HCT116 (cell line): Measurements from ENCODE around the gene CHST10. TPM values are rescaled to one million over a fixed set of nuclear protein-coding genes. Genes with fewer than 3 reads are reported as not detected.
"Not testable (repeated sequence)": the region's sequence is repeated elsewhere in the genome, so short reads cannot be mapped to it uniquely, and the experiment has no call there.

Experiments
- ATAC-seq: fragments of 200-7000 bp; cut with Tn5 transposase; 2 replicates; pipeline ENCODE4 v1.9.1; 2020; ENCODE audit warnings: mild to moderate bottlenecking, moderate library complexity
- BruUV-seq: library from RNA; stranded (reverse); fragments of 400-500 nt; replicated peaks from 2 replicates; lab custom pipeline; 2021; lab: Mats Ljungman, UMichigan
- CTCF ChIA-PET: fragments of 300-600 bp; sonication (Branson Sonifier 250); formaldehyde crosslinking; loops from one replicate; lab custom pipeline; 2021; ENCODE audit warnings: antibody characterized with exemption; lab: Charles Lee
- POLR2A ChIA-PET: fragments of 300-600, 350-600 bp; sonication (Branson Sonifier 250); formaldehyde crosslinking; loops from one replicate; lab custom pipeline; 2021; ENCODE audit warnings: antibody characterized with exemption; lab: Charles Lee
- RAD21 ChIA-PET, 2 experiments: fragments of 300-600 bp; sonication (Branson Sonifier 250); formaldehyde crosslinking; loops; one replicate each; lab custom pipeline; 2023; ENCODE audit warnings: low total read pairs in 2 of 2; ENCODE audit not compliant: uncharacterized antibody in 2 of 2, unreplicated experiment in 2 of 2, low non-redundant PET in 1 of 2; lab: Charles Lee
- DNase-seq: peaks from one replicate; pipeline ENCODE4 v3.0.0-alpha.2; 2010; ENCODE audit warnings: low read depth, low spot score
- H2AFZ ChIP-seq: fragments of 200-600 bp; shearing (Covaris generic), sonication (generic); 2 replicates; pipeline ENCODE4 v1.6.1; 2017; ENCODE audit warnings: low read depth, mixed run types, mixed read lengths, antibody characterized with exemption, low read length; ENCODE audit not compliant: poor library complexity, severe bottlenecking
- H3K27ac ChIP-seq: 2 replicates; pipeline ENCODE4 v1.5.1; 2012; ENCODE audit warnings: low read depth, low read length
- H3K27me3 ChIP-seq: fragments of 200-600 bp; sonication (generic); 2 replicates; pipeline ENCODE4 v1.6.1; 2016; ENCODE audit warnings: mixed run types, low read length, mixed read lengths; ENCODE audit not compliant: insufficient read depth
- H3K36me3 ChIP-seq, 2 experiments: fragments of 200-500 bp in 1 of 2; fragments of 200-600 bp in 1 of 2; sonication (Bioruptor generic) in 1 of 2; sonication (generic) in 1 of 2; 2 replicates each; pipeline versions ENCODE4 v1.5.1 to v1.6.1; 2014 to 2016; ENCODE audit warnings: low read length in 2 of 2, inconsistent platforms in 1 of 2, mixed read lengths in 1 of 2, mixed run types in 1 of 2; ENCODE audit not compliant: insufficient read depth in 2 of 2, control insufficient read depth in 1 of 2
- H3K4me1 ChIP-seq, 2 experiments: fragments of 200-600 bp in 1 of 2; sonication (generic) in 1 of 2; 2 replicates each; pipeline versions ENCODE4 v1.5.1 to v1.6.1; 2012 to 2017; ENCODE audit warnings: low read length in 2 of 2, inconsistent platforms in 1 of 2, mild to moderate bottlenecking in 1 of 2, mixed read lengths in 1 of 2, mixed run types in 1 of 2, moderate library complexity in 1 of 2; ENCODE audit not compliant: insufficient read depth in 2 of 2, control insufficient read depth in 1 of 2
- H3K4me2 ChIP-seq: fragments of 200-600 bp; sonication (generic); 2 replicates; pipeline ENCODE4 v1.6.1; 2017; ENCODE audit warnings: mixed run types, low read length, mixed read lengths
- H3K4me3 ChIP-seq, 2 experiments: fragments of 200-600 bp in 1 of 2; sonication (generic) in 1 of 2; replicated peaks in 1 of 2; 2 replicates each; pipeline ENCODE4 v1.5.1; 2011 to 2016; ENCODE audit warnings: low read length in 2 of 2, control low read depth in 1 of 2, low read depth in 1 of 2, mild to moderate bottlenecking in 1 of 2, mixed read lengths in 1 of 2, mixed run types in 1 of 2
- H3K79me2 ChIP-seq: fragments of 200-600 bp; sonication (generic); 2 replicates; pipeline ENCODE4 v1.6.1; 2017; ENCODE audit warnings: mild to moderate bottlenecking, mixed run types, low read length, moderate library complexity, mixed read lengths; ENCODE audit not compliant: insufficient read depth
- H3K9ac ChIP-seq: fragments of 200-600 bp; sonication (generic); 2 replicates; pipeline ENCODE4 v1.6.1; 2016; ENCODE audit warnings: low read length, mixed read lengths
- H3K9me2 ChIP-seq: fragments of 200-600 bp; sonication (generic), shearing (Covaris generic); 2 replicates; pipeline ENCODE4 v1.6.1; 2017; ENCODE audit warnings: mixed run types, mild to moderate bottlenecking, moderate library complexity; ENCODE audit not compliant: insufficient read depth
- H3K9me3 ChIP-seq, 2 experiments: fragments of 200-500 bp in 1 of 2; fragments of 200-600 bp in 1 of 2; sonication (Bioruptor generic) in 1 of 2; sonication (generic) in 1 of 2; 2 replicates each; pipeline ENCODE4 v1.6.1; 2014 to 2017; ENCODE audit warnings: low read length in 2 of 2, mixed read lengths in 2 of 2, inconsistent platforms in 1 of 2, low read depth in 1 of 2, mild to moderate bottlenecking in 1 of 2, mixed run types in 1 of 2, moderate library complexity in 1 of 2; ENCODE audit not compliant: control insufficient read depth in 1 of 2, insufficient read depth in 1 of 2
- H4K20me1 ChIP-seq: fragments of 200-600 bp; sonication (generic), shearing (Covaris generic); 2 replicates; pipeline ENCODE4 v1.6.1; 2017; ENCODE audit warnings: mixed run types, mild to moderate bottlenecking, moderate library complexity; ENCODE audit not compliant: insufficient read depth
- CBX3 ChIP-seq: IDR thresholded peaks from 2 replicates; pipeline ENCODE4 v1.6.1; 2012; ENCODE audit warnings: low read depth
- CEBPB ChIP-seq: IDR thresholded peaks from 2 replicates; pipeline ENCODE4 v1.6.1; 2012; ENCODE audit warnings: low read depth
- EGR1 ChIP-seq: IDR thresholded peaks from 2 replicates; pipeline ENCODE4 v1.6.1; 2012; ENCODE audit warnings: low read depth
- EZH2 ChIP-seq: fragments of 200-600 bp; sonication (generic); IDR thresholded peaks from 2 replicates; pipeline ENCODE4 v1.6.1; 2017; ENCODE audit warnings: antibody characterized with exemption, mixed run types
- EZH2phosphoT487 ChIP-seq: fragments of 200-600 bp; IDR thresholded peaks from 2 replicates; pipeline ENCODE4 v1.6.1; 2018; ENCODE audit warnings: antibody characterized with exemption, borderline replicate concordance
- FOSL1 ChIP-seq: IDR thresholded peaks from 2 replicates; pipeline ENCODE4 v1.6.1; 2012; ENCODE audit warnings: low read depth
- POLR2A ChIP-seq: IDR thresholded peaks from 2 replicates; pipeline ENCODE4 v1.7.0; 2011; ENCODE audit warnings: borderline replicate concordance; ENCODE audit not compliant: insufficient read depth, insufficient read length; ENCODE audit errors: extremely low read depth
- POLR2AphosphoS5 ChIP-seq: IDR thresholded peaks from 2 replicates; pipeline ENCODE4 v1.6.1; 2011; ENCODE audit warnings: mild to moderate bottlenecking, low read depth, low read length, moderate library complexity
- RAD21 ChIP-seq: IDR thresholded peaks from 2 replicates; pipeline ENCODE4 v1.6.1; 2012; ENCODE audit warnings: low read depth, mild to moderate bottlenecking
- SIN3A ChIP-seq: IDR thresholded peaks from 2 replicates; pipeline ENCODE4 v1.6.1; 2012; ENCODE audit warnings: low read depth
- SP1 ChIP-seq: IDR thresholded peaks from 2 replicates; pipeline ENCODE4 v1.6.1; 2012; ENCODE audit warnings: low read depth
- SRF ChIP-seq: IDR thresholded peaks from 2 replicates; pipeline ENCODE4 v1.6.1; 2012; ENCODE audit warnings: low read depth
- TCF7L2 ChIP-seq: IDR thresholded peaks from 2 replicates; pipeline ENCODE4 v1.7.0; 2011; ENCODE audit warnings: borderline replicate concordance, inconsistent platforms; ENCODE audit not compliant: insufficient read depth, insufficient read length; ENCODE audit errors: extremely low read depth
- ZNF274 ChIP-seq: fragments of 200-500 bp; sonication (Bioruptor generic); IDR thresholded peaks from 2 replicates; pipeline ENCODE4 v1.6.1; 2014; ENCODE audit warnings: mild to moderate bottlenecking, low read depth, low read length, inconsistent platforms
- intact Hi-C: fragments of 100-400 bp; cut with micrococcal nuclease; formaldehyde crosslinking; loops from 2 replicates; pipeline ENCODE4 v1.10.0; 2022
- total RNA-seq: library from RNA; stranded (reverse); gene quantifications from one replicate; pipeline ENCODE4 v1.2.1, GENCODE V29; 2021; ENCODE audit not compliant: unreplicated experiment
- TF ChIP-seq, protein P1 (sequence below), 3 experiments: fragments of 200-600 bp in 1 of 3; sonication (generic) in 1 of 3; IDR thresholded peaks in 2 of 3; conservative IDR thresholded peaks in 1 of 3; 2 replicates each; pipeline ENCODE4 v1.5.1; 2012 to 2017; ENCODE audit warnings: low read depth in 2 of 3, low read length in 2 of 3, antibody characterized with exemption in 1 of 3, borderline replicate concordance in 1 of 3, control low read depth in 1 of 3, mild to moderate bottlenecking in 1 of 3, mixed read lengths in 1 of 3, mixed run types in 1 of 3, moderate library complexity in 1 of 3; ENCODE audit not compliant: insufficient read depth in 1 of 3
- TF ChIP-seq, protein P2 (sequence below): IDR thresholded peaks from 2 replicates; pipeline ENCODE4 v1.6.1; 2012

CHST10 gene
- total RNA-seq, 1 experiment from 2014 or later, result 0.27 TPM

DNA sequence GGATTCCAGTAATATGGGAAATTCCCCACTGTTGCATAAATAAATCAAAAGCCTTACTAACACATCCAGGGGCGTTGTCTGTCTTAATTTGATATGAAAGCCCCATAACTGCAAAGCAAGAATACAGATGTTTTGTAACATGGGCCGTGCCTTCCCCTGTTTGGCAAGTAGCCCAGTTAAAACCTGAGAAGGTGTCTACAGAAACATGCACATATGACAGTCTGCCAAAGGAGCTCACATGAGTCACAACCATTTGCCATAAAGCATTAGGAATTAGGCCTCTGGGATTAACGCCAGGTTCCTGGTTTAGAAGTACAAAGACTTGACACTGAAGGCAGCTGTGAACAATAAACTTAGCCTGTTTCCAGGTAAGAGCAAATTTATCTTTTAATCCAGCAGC lies 52.0 kb downstream of the CHST10 start (continued):
- TF ChIP-seq, protein P1, sequence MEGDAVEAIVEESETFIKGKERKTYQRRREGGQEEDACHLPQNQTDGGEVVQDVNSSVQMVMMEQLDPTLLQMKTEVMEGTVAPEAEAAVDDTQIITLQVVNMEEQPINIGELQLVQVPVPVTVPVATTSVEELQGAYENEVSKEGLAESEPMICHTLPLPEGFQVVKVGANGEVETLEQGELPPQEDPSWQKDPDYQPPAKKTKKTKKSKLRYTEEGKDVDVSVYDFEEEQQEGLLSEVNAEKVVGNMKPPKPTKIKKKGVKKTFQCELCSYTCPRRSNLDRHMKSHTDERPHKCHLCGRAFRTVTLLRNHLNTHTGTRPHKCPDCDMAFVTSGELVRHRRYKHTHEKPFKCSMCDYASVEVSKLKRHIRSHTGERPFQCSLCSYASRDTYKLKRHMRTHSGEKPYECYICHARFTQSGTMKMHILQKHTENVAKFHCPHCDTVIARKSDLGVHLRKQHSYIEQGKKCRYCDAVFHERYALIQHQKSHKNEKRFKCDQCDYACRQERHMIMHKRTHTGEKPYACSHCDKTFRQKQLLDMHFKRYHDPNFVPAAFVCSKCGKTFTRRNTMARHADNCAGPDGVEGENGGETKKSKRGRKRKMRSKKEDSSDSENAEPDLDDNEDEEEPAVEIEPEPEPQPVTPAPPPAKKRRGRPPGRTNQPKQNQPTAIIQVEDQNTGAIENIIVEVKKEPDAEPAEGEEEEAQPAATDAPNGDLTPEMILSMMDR (IDR thresholded peaks at IDR 0.05 in 2 of 3, conservative IDR thresholded peaks at IDR 0.05 in 1 of 3; ENCODE audit: borderline replicate concordance in 1 of 3, insufficient read depth in 1 of 3, low read depth in 2 of 3, low read length in 2 of 3), result no peak
- TF ChIP-seq FOSL1 (peak; percentile 70), SRF (no peak; the same call in 1 of the 2 replicates)

DNA sequence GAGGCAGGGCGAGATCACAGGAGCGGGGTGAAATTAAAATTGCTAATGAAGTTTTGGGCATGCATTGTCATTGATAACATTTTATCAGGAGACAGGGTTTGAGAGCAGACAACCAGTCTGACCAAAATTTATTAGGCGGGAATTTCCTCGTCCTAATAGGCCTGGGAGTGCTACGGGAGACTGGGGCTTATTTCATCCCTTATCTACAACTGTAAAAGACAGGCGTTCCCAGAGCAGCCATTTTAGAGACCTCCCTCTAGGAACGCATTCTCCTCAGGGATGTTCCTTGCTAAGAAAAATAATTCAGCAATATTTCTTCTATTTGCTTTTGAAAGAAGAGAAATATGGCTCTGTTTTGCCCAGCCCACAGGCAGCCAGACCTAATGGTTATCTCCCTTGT lies 55.2 kb downstream of the CHST10 start:
- DNase-seq, H3K27me3 ChIP-seq, H3K9me2 ChIP-seq, H3K4me2 ChIP-seq, ATAC-seq, H3K9ac ChIP-seq, RAD21 ChIA-PET, H3K4me3 ChIP-seq, H4K20me1 ChIP-seq, H3K36me3 ChIP-seq, H3K79me2 ChIP-seq, CTCF ChIA-PET, H2AFZ ChIP-seq, BruUV-seq, POLR2A ChIA-PET, H3K9me3 ChIP-seq, intact Hi-C loops, H3K27ac ChIP-seq: not testable (repeated sequence)
- TF ChIP-seq CBX3, result peak; percentile 81; the same call in 1 of the 2 replicates
- H3K4me1 ChIP-seq, result peaks cover 0 to 11% of the 10 kb centered on the region in 2 experiments; a peak in 3 of 4 replicates

DNA sequence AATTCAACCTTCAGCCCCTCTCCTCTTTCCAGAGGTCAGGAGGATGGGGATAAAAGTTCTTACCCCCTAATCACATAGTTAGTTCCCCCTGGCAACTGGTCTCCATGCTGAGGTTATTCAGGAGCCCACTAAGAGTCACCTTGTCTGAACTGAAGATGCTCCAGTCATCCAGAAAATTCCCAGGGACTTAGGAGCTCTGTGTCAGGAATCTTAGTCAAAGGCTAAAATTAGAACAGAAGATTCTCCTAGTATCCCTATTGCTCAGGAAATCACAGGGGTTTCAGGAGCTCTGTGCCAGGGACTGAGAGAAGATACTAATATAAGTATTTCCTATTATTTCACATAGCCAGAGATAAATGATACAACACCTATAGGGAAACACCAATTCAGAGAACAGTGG lies 57.9 kb downstream of the CHST10 start:
- no peak overlapping the region for H3K9ac ChIP-seq
- H3K27ac ChIP-seq, result no peak overlapping the region
- intact Hi-C loops, result no loop called here
- no peaks in the 10 kb centered on the region for H4K20me1 ChIP-seq
- BruUV-seq, result no TSS peak
- H3K4me3 ChIP-seq, result no peak overlapping the region
- no peak for ATAC-seq
- H3K27me3 ChIP-seq, result no peaks in the 10 kb centered on the region
- H3K36me3 ChIP-seq, result no peaks in the 10 kb centered on the region
- no peak overlapping the region for H3K4me2 ChIP-seq
- no peaks in the 10 kb centered on the region for H3K79me2 ChIP-seq
- no peaks in the 10 kb centered on the region for H3K9me2 ChIP-seq
- ChIA-PET POLR2A (no interaction called here), RAD21 (no interaction called here), CTCF (no interaction called here)
- no peaks in the 10 kb centered on the region for H3K4me1 ChIP-seq
- no peak for DNase-seq
- H3K9me3 ChIP-seq, result no peaks in the 10 kb centered on the region
- H2AFZ ChIP-seq, result no peak overlapping the region
- TF ChIP-seq CEBPB (no peak), SP1 (no peak), EZH2phosphoT487 (no peak), POLR2A (no peak), TCF7L2 (no peak), EGR1 (no peak), EZH2 (no peak), SIN3A (no peak), ZNF274 (no peak), POLR2AphosphoS5 (no peak), SRF (no peak), RAD21 (no peak), FOSL1 (no peak)
- TF ChIP-seq, protein P2, sequence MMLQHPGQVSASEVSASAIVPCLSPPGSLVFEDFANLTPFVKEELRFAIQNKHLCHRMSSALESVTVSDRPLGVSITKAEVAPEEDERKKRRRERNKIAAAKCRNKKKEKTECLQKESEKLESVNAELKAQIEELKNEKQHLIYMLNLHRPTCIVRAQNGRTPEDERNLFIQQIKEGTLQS, result no peak
- TF ChIP-seq, protein P1 (IDR thresholded peaks at IDR 0.05 in 2 of 3, conservative IDR thresholded peaks at IDR 0.05 in 1 of 3; ENCODE audit: borderline replicate concordance in 1 of 3, insufficient read depth in 1 of 3, low read depth in 2 of 3, low read length in 2 of 3), result no peak
